CD4-positive, alpha-beta T cell (primary cell): ENCODE measurements around the gene KSR2. TPM values are rescaled to one million over a fixed set of nuclear protein-coding genes. Genes with fewer than 3 reads are reported as not detected.

Experiments used
- ATAC-seq: fragments of 200-7000 bp; cut with Tn5 transposase; one replicate; pipeline ENCODE4 v1.10.0; 2022; ENCODE audit warnings: mild to moderate bottlenecking; ENCODE audit not compliant: poor library complexity
- CTCF ChIA-PET: fragments of 350-600 bp; sonication (Branson Sonifier 250); formaldehyde crosslinking; loops from one replicate; lab custom pipeline; 2021; ENCODE audit warnings: antibody characterized with exemption, inconsistent platforms; lab: Charles Lee
- POLR2A ChIA-PET: fragments of 350-600 bp; sonication (Branson Sonifier 250); formaldehyde crosslinking; loops from one replicate; lab custom pipeline; 2021; ENCODE audit warnings: antibody characterized with exemption, inconsistent platforms; lab: Charles Lee
- DNase-seq, 14 experiments: peaks; one replicate each; pipeline ENCODE4 v3.0.0-alpha.2; 2013 to 2020; ENCODE audit warnings: mixed read lengths in 2 of 14
- H3K27ac ChIP-seq, 2 donors: one replicate each; pipeline versions ENCODE4 v1.5.1 to v1.7.0; 2013; ENCODE audit warnings: low read length in 2 of 2, low read depth in 1 of 2, mild to moderate bottlenecking in 1 of 2
- H3K27me3 ChIP-seq, 2 experiments: 1 replicate in 1 of 2; 2 replicates in 1 of 2; pipeline versions ENCODE4 v1.6.1 to v1.7.0; 2013; ENCODE audit warnings: low read length in 2 of 2, control low read depth in 1 of 2, mild to moderate bottlenecking in 1 of 2, moderate library complexity in 1 of 2; ENCODE audit not compliant: insufficient read depth in 2 of 2, control insufficient read depth in 1 of 2
- H3K36me3 ChIP-seq: one replicate; pipeline ENCODE4 v1.6.1; 2013; ENCODE audit warnings: low read length, control low read depth; ENCODE audit not compliant: insufficient read depth
- H3K4me1 ChIP-seq: one replicate; pipeline ENCODE4 v1.6.1; 2013; ENCODE audit warnings: low read length, control low read depth; ENCODE audit not compliant: insufficient read depth
- H3K4me3 ChIP-seq: one replicate; pipeline ENCODE4 v1.5.1; 2013; ENCODE audit warnings: mild to moderate bottlenecking, low read length, moderate library complexity
- H3K9me3 ChIP-seq, 2 experiments: 1 replicate in 1 of 2; 2 replicates in 1 of 2; pipeline versions ENCODE4 v1.6.1 to v1.7.0; 2013; ENCODE audit warnings: low read length in 2 of 2, mild to moderate bottlenecking in 2 of 2, control low read depth in 1 of 2, moderate library complexity in 1 of 2; ENCODE audit not compliant: control insufficient read depth in 1 of 2, insufficient read depth in 1 of 2
- H3K27ac Mint-ChIP-seq: one replicate; pipeline ENCODE4 v1.8.0; 2020; ENCODE audit warnings: mixed read lengths
- H3K27me3 Mint-ChIP-seq: one replicate; pipeline ENCODE4 v1.8.0; 2021; ENCODE audit warnings: mixed read lengths
- H3K36me3 Mint-ChIP-seq: one replicate; pipeline ENCODE4 v1.8.0; 2021; ENCODE audit warnings: low read depth, mixed read lengths
- H3K4me1 Mint-ChIP-seq: one replicate; pipeline ENCODE4 v1.8.0; 2021; ENCODE audit warnings: low read depth, mixed read lengths
- H3K4me3 Mint-ChIP-seq: one replicate; pipeline ENCODE4 v1.8.0; 2020; ENCODE audit warnings: mild to moderate bottlenecking, mixed read lengths
- H3K9me3 Mint-ChIP-seq: one replicate; pipeline ENCODE4 v1.8.0; 2020; ENCODE audit warnings: mixed read lengths
- intact Hi-C, 2 experiments: fragments of 100-400 bp; cut with DNase I in 1 of 2; cut with micrococcal nuclease in 1 of 2; formaldehyde crosslinking; loops; one replicate each; pipeline versions ENCODE4 v1.15.1 to v1.9.0; 2023 to 2025; cut with DNase I, micrococcal nuclease
- total RNA-seq, 174 experiments: library from RNA in 2 of 174; stranded (reverse) in 2 of 174; gene quantifications; one replicate each; pipeline ENCODE4 v1.2.3 and lab custom pipeline; 2021 to 2026
- TF ChIP-seq, protein P1 (sequence below): fragments of 200-600 bp; IDR thresholded peaks from one replicate; pipeline ENCODE4 v1.8.0; 2022; ENCODE audit warnings: antibody characterized with exemption, mild to moderate bottlenecking

The KSR2 gene
- total RNA-seq, 2 experiments from 2014 or later, result 0.05 to 0.17 TPM

GRCh38 chr12:117994551-117995438 lies 26.0 kb upstream of the KSR2 start:
- H3K27ac ChIP-seq, result no peak overlapping the region
- H3K4me1 Mint-ChIP-seq, result no peaks in the 10 kb centered on the region

GRCh38 chr12:117986705-117987469 lies 18.1 kb upstream of the KSR2 start:
- TF ChIP-seq, protein P1, sequence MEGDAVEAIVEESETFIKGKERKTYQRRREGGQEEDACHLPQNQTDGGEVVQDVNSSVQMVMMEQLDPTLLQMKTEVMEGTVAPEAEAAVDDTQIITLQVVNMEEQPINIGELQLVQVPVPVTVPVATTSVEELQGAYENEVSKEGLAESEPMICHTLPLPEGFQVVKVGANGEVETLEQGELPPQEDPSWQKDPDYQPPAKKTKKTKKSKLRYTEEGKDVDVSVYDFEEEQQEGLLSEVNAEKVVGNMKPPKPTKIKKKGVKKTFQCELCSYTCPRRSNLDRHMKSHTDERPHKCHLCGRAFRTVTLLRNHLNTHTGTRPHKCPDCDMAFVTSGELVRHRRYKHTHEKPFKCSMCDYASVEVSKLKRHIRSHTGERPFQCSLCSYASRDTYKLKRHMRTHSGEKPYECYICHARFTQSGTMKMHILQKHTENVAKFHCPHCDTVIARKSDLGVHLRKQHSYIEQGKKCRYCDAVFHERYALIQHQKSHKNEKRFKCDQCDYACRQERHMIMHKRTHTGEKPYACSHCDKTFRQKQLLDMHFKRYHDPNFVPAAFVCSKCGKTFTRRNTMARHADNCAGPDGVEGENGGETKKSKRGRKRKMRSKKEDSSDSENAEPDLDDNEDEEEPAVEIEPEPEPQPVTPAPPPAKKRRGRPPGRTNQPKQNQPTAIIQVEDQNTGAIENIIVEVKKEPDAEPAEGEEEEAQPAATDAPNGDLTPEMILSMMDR, result no peak
- Mint-ChIP-seq H3K4me3 (no peak overlapping the region), H3K27ac (no peak overlapping the region), H3K9me3 (peaks cover 4% of the 10 kb centered on the region), H3K36me3 (no peaks in the 10 kb centered on the region), H3K27me3 (peaks cover 16% of the 10 kb centered on the region), H3K4me1 (no peaks in the 10 kb centered on the region)
- intact Hi-C loops, result no loop called here
- no peaks in the 10 kb centered on the region for H3K4me1 ChIP-seq
- peaks cover 2 to 4% of the 10 kb centered on the region in 2 experiments for H3K27me3 ChIP-seq
- no peak overlapping the region for H3K27ac ChIP-seq
- no peak overlapping the region for H3K4me3 ChIP-seq
- peaks cover 0 to 8% of the 10 kb centered on the region in 2 experiments for H3K9me3 ChIP-seq
- ATAC-seq (no peak), DNase-seq (no peak)
- no peaks in the 10 kb centered on the region for H3K36me3 ChIP-seq
- ChIA-PET POLR2A (no interaction called here), CTCF (no interaction called here)

More at GRCh38 chr12:117994551-117995438, 26.0 kb upstream of the KSR2 start:
- H3K4me3 ChIP-seq, result no peak overlapping the region
- no peaks in the 10 kb centered on the region for H3K4me1 ChIP-seq
- ChIA-PET CTCF (no interaction called here), POLR2A (no interaction called here)
- no peak overlapping the region for H3K4me3 Mint-ChIP-seq
- no peak overlapping the region for H3K27ac Mint-ChIP-seq
- H3K36me3 Mint-ChIP-seq, result no peaks in the 10 kb centered on the region
- intact Hi-C loops, result no loop called here
- peaks cover 14% of the 10 kb centered on the region for H3K27me3 Mint-ChIP-seq
- DNase-seq (no peak), ATAC-seq (no peak)
- H3K9me3 ChIP-seq, result peaks cover 0 to 12% of the 10 kb centered on the region in 2 experiments
- H3K27me3 ChIP-seq, result peaks cover 0 to 4% of the 10 kb centered on the region in 2 experiments
- TF ChIP-seq, protein P1, result no peak
- peaks cover 3% of the 10 kb centered on the region for H3K9me3 Mint-ChIP-seq
- no peaks in the 10 kb centered on the region for H3K36me3 ChIP-seq

GRCh38 chr12:117985182-117985581 lies 16.4 kb upstream of the KSR2 start:
- no peak overlapping the region for H3K27ac Mint-ChIP-seq
- intact Hi-C loops, result no loop called here
- TF ChIP-seq, protein P1, result no peak

More at GRCh38 chr12:117985182-117985581, 16.4 kb upstream of the KSR2 start:
- Histone ChIP-seq H3K27me3 (peaks cover 2 to 8% of the 10 kb centered on the region in 2 experiments), H3K4me1 (no peaks in the 10 kb centered on the region), H3K27ac (no peak overlapping the region), H3K9me3 (peaks cover 0 to 5% of the 10 kb centered on the region in 2 experiments), H3K36me3 (no peaks in the 10 kb centered on the region), H3K4me3 (no peak overlapping the region)
- Mint-ChIP-seq H3K36me3 (no peaks in the 10 kb centered on the region), H3K4me1 (no peaks in the 10 kb centered on the region), H3K9me3 (peaks cover 4% of the 10 kb centered on the region), H3K4me3 (no peak overlapping the region), H3K27me3 (peaks cover 16% of the 10 kb centered on the region)
- ChIA-PET POLR2A (no interaction called here), CTCF (no interaction called here)
- DNase-seq, result no peak
- no peak for ATAC-seq
